Osteoblast (primary cell): ENCODE results near the gene CARMIL1. TPM values are rescaled to one million over a fixed set of nuclear protein-coding genes. Genes with fewer than 3 reads are reported as not detected.

Experiments
- DNase-seq: peaks from one replicate; pipeline ENCODE4 v3.0.0; 2011; ENCODE audit warnings: low spot score, mixed read lengths; ENCODE audit not compliant: insufficient read length; ENCODE audit errors: missing footprints
- H2AFZ ChIP-seq: 2 replicates; pipeline ENCODE4 v1.6.0; 2011; ENCODE audit warnings: mild to moderate bottlenecking, low read length
- H3K27ac ChIP-seq: 2 replicates; pipeline ENCODE4 v1.5.1; 2011; ENCODE audit warnings: mild to moderate bottlenecking, low read depth, low read length, moderate library complexity
- H3K27me3 ChIP-seq: 2 replicates; pipeline ENCODE4 v1.6.0; 2012; ENCODE audit warnings: mild to moderate bottlenecking, control low read depth, inconsistent platforms, low read length, moderate library complexity; ENCODE audit not compliant: insufficient read depth
- H3K36me3 ChIP-seq: 2 replicates; pipeline ENCODE4 v1.5.1; 2011; ENCODE audit warnings: mild to moderate bottlenecking, low read length, control low read depth, moderate library complexity; ENCODE audit not compliant: insufficient read depth
- H3K4me1 ChIP-seq: 2 replicates; pipeline ENCODE4 v1.5.1; 2011; ENCODE audit warnings: mild to moderate bottlenecking, low read length, control low read depth, moderate library complexity; ENCODE audit not compliant: insufficient read depth
- H3K4me2 ChIP-seq: 2 replicates; pipeline ENCODE4 v1.6.0; 2011; ENCODE audit warnings: mild to moderate bottlenecking, low read length; ENCODE audit not compliant: insufficient read depth
- H3K4me3 ChIP-seq: fragments of 200-600 bp; sonication (generic); 3 replicates; pipeline ENCODE4 v1.5.1; 2012; ENCODE audit warnings: mild to moderate bottlenecking, low read length, inconsistent platforms; ENCODE audit not compliant: insufficient read depth
- H3K79me2 ChIP-seq: 2 replicates; pipeline ENCODE4 v1.6.0; 2012; ENCODE audit warnings: mild to moderate bottlenecking, low read length, control low read depth, inconsistent platforms; ENCODE audit not compliant: insufficient read depth
- H3K9me3 ChIP-seq: 2 replicates; pipeline ENCODE4 v1.5.1; 2011; ENCODE audit warnings: low read depth, low read length, control low read depth
- H4K20me1 ChIP-seq: 2 replicates; pipeline ENCODE4 v1.6.0; 2012; ENCODE audit warnings: mild to moderate bottlenecking, low read length, control low read depth; ENCODE audit not compliant: insufficient read depth
- total RNA-seq: library from RNA; depleted of rRNA; stranded (reverse); fragments of >200 nt; gene quantifications from 2 replicates; pipeline ENCODE4 v1.2.3, GENCODE V29; 2012
- TF ChIP-seq, protein P1 (sequence below): IDR thresholded peaks from 2 replicates; pipeline ENCODE4 v1.5.1; 2011; ENCODE audit warnings: mild to moderate bottlenecking, low read depth, low read length, moderate library complexity; ENCODE audit errors: extremely low read depth

CARMIL1 gene
- total RNA-seq, 1 donor = 25.7 TPM

DNA sequence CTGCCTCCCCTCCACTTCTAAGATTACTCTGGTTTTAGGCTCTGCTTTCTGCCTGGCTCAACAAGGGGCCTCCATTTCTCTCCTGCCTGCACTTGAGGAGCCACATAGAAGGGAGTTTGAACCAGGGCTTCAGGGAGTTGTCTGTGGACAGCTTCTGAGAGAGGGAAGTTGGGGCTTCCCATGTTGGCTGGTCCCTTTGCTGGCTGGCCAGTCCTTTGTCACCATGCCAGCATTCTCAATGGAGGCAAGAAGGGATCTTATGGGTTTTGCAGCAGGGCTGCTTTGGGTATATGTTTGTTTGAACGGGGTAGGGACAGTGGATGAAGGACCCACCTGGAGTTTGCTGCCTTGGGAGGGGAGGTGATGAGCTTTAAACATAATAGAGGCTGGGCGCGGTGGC is 124.9 kb downstream of the CARMIL1 start:
- TF ChIP-seq, protein P1, sequence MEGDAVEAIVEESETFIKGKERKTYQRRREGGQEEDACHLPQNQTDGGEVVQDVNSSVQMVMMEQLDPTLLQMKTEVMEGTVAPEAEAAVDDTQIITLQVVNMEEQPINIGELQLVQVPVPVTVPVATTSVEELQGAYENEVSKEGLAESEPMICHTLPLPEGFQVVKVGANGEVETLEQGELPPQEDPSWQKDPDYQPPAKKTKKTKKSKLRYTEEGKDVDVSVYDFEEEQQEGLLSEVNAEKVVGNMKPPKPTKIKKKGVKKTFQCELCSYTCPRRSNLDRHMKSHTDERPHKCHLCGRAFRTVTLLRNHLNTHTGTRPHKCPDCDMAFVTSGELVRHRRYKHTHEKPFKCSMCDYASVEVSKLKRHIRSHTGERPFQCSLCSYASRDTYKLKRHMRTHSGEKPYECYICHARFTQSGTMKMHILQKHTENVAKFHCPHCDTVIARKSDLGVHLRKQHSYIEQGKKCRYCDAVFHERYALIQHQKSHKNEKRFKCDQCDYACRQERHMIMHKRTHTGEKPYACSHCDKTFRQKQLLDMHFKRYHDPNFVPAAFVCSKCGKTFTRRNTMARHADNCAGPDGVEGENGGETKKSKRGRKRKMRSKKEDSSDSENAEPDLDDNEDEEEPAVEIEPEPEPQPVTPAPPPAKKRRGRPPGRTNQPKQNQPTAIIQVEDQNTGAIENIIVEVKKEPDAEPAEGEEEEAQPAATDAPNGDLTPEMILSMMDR = no peak
- Histone ChIP-seq H3K36me3 (no peaks in the 10 kb centered on the region), H3K4me3 (no peak overlapping the region), H3K79me2 (no peaks in the 10 kb centered on the region), H2AFZ (no peak overlapping the region), H4K20me1 (no peaks in the 10 kb centered on the region), H3K4me2 (no peak overlapping the region), H3K27me3 (no peaks in the 10 kb centered on the region), H3K27ac (no peak overlapping the region), H3K4me1 (no peaks in the 10 kb centered on the region), H3K9me3 (no peaks in the 10 kb centered on the region)
- no peak for DNase-seq

GRCh38 chr6:25404693-25405169 is 125.6 kb downstream of the CARMIL1 start:
- H3K79me2 ChIP-seq = no peaks in the 10 kb centered on the region
- H2AFZ ChIP-seq = no peak overlapping the region
- TF ChIP-seq, protein P1 = no peak

DNA sequence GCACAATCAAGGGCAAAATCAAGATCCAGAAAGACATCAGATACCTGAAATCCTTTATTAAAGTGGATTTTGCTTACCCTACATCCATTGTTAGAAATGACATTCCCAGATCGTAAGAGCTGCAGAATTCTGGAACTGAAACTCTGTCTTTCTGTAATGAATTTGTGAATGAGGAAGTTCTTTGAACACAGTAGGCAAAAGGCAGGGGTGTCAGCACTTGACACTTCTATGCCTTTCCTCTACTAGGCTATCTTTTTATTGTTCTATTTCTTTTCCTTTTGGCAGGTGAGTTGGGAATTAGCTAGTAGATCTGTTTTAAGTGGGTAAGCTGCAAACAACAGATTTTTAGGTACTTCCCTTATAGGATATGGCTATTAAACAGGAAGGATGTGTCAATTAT is 126.3 kb downstream of the CARMIL1 start:
- Histone ChIP-seq H3K4me3 (no peak overlapping the region), H3K4me1 (no peaks in the 10 kb centered on the region)

More at GRCh38 chr6:25404693-25405169, 125.6 kb downstream of the CARMIL1 start:
- Histone ChIP-seq H3K4me1 (no peaks in the 10 kb centered on the region), H3K4me2 (no peak overlapping the region), H3K9me3 (no peaks in the 10 kb centered on the region), H3K36me3 (no peaks in the 10 kb centered on the region), H3K27me3 (no peaks in the 10 kb centered on the region), H4K20me1 (no peaks in the 10 kb centered on the region), H3K4me3 (no peak overlapping the region), H3K27ac (no peak overlapping the region)
- DNase-seq = no peak

GRCh38 chr6:25407431-25407830 is 128.3 kb downstream of the CARMIL1 start:
- no peak overlapping the region for H3K4me2 ChIP-seq

More for the DNA sequence above, 126.3 kb downstream of the CARMIL1 start:
- H2AFZ ChIP-seq = no peak overlapping the region
- no peaks in the 10 kb centered on the region for H4K20me1 ChIP-seq
- TF ChIP-seq, protein P1 = no peak
- no peaks in the 10 kb centered on the region for H3K36me3 ChIP-seq
- H3K9me3 ChIP-seq = no peaks in the 10 kb centered on the region
- DNase-seq = no peak
- no peaks in the 10 kb centered on the region for H3K79me2 ChIP-seq
- H3K4me2 ChIP-seq = no peak overlapping the region
- no peaks in the 10 kb centered on the region for H3K27me3 ChIP-seq
- H3K27ac ChIP-seq = no peak overlapping the region

More at GRCh38 chr6:25407431-25407830, 128.3 kb downstream of the CARMIL1 start:
- Histone ChIP-seq H3K79me2 (no peaks in the 10 kb centered on the region), H4K20me1 (no peaks in the 10 kb centered on the region), H3K4me1 (no peaks in the 10 kb centered on the region), H2AFZ (no peak overlapping the region), H3K36me3 (no peaks in the 10 kb centered on the region), H3K27ac (no peak overlapping the region), H3K27me3 (no peaks in the 10 kb centered on the region), H3K9me3 (no peaks in the 10 kb centered on the region), H3K4me3 (no peak overlapping the region)
- TF ChIP-seq, protein P1 = no peak
- no peak for DNase-seq
